SU-DHL-6 (cell line): ENCODE measurements around the gene VAPB.

ENCODE experiments used
- EZH2phosphoT487 ChIP-seq: fragments of 200-600 bp; sonication (generic), shearing (Covaris generic); conservative IDR thresholded peaks from 2 replicates; pipeline ENCODE4 v1.6.1; 2018; ENCODE audit warnings: mild to moderate bottlenecking, antibody characterized with exemption, low read length, moderate library complexity, mixed read lengths
- TF ChIP-seq, protein P1 (sequence below): fragments of 200-600 bp; sonication (generic); IDR thresholded peaks from one replicate; pipeline ENCODE4 v1.5.1; 2017; ENCODE audit warnings: antibody characterized with exemption, mild to moderate bottlenecking, low read length, moderate library complexity; ENCODE audit not compliant: insufficient read depth, poor library complexity, severe bottlenecking

DNA sequence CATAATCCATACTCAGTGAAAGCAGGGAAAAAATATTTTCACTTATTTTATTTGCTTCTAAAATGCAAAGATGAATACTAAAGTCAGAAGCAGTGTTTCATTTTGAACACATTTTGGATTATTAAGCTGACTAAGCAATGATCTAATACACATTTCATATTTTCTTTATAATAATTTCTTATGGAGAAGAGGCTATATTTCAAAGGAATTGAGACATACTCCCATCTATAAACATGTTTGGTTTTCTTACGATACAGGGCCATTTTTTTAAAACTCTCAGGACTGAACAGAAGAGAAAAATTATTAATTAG is 26.9 kb upstream of the VAPB start:
- TF ChIP-seq, protein P1, sequence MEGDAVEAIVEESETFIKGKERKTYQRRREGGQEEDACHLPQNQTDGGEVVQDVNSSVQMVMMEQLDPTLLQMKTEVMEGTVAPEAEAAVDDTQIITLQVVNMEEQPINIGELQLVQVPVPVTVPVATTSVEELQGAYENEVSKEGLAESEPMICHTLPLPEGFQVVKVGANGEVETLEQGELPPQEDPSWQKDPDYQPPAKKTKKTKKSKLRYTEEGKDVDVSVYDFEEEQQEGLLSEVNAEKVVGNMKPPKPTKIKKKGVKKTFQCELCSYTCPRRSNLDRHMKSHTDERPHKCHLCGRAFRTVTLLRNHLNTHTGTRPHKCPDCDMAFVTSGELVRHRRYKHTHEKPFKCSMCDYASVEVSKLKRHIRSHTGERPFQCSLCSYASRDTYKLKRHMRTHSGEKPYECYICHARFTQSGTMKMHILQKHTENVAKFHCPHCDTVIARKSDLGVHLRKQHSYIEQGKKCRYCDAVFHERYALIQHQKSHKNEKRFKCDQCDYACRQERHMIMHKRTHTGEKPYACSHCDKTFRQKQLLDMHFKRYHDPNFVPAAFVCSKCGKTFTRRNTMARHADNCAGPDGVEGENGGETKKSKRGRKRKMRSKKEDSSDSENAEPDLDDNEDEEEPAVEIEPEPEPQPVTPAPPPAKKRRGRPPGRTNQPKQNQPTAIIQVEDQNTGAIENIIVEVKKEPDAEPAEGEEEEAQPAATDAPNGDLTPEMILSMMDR: no peak
- TF ChIP-seq EZH2phosphoT487: no peak
